ENCODE measurements around the gene TSSC4. TPM values are rescaled to one million over a fixed set of nuclear protein-coding genes. Genes with fewer than 3 reads are reported as not detected.

Gene TSSC4
- total and polyA plus RNA-seq, 8 donors: 20.1 to 47.6 (median 29.0) TPM

DNA sequence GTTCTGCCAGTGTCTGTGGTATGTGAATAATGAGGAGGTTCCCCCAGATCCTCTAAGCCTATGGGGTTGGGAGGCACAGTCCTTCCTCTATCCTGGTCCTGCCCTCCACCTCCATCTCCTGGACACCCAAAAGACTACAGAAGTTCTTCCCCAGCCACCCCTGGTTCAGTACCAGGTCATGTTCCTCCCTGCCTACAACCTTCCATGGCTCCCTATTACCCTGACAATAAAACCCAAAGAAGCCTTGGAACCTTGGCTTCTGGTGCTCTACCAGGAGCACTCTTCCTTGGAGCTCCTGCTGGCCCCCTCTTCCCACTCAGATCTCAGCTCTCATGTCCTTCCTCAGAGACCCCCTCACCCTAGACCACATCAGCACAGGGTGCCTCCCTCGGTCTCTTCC lies 30.8 kb downstream of the TSSC4 start:
- intact Hi-C loops (cut with DNase I): no loop called here
- Histone ChIP-seq H3K36me3 (no peaks in the 10 kb centered on the region), H3K4me3 (no peak overlapping the region), H3K27me3 (no peaks in the 10 kb centered on the region), H3K9me3 (no peaks in the 10 kb centered on the region), H3K27ac (no peak overlapping the region), H3K4me1 (no peaks in the 10 kb centered on the region)
- TF ChIP-seq, protein P1, sequence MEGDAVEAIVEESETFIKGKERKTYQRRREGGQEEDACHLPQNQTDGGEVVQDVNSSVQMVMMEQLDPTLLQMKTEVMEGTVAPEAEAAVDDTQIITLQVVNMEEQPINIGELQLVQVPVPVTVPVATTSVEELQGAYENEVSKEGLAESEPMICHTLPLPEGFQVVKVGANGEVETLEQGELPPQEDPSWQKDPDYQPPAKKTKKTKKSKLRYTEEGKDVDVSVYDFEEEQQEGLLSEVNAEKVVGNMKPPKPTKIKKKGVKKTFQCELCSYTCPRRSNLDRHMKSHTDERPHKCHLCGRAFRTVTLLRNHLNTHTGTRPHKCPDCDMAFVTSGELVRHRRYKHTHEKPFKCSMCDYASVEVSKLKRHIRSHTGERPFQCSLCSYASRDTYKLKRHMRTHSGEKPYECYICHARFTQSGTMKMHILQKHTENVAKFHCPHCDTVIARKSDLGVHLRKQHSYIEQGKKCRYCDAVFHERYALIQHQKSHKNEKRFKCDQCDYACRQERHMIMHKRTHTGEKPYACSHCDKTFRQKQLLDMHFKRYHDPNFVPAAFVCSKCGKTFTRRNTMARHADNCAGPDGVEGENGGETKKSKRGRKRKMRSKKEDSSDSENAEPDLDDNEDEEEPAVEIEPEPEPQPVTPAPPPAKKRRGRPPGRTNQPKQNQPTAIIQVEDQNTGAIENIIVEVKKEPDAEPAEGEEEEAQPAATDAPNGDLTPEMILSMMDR (IDR thresholded peaks at IDR 0.05): no peak
- ATAC-seq (no peak), DNase-seq (no peak)

GRCh38 chr11:2432171-2432621 lies 31.6 kb downstream of the TSSC4 start:
- intact Hi-C loops (cut with DNase I): no loop called here
- Histone ChIP-seq H3K4me1 (no peaks in the 10 kb centered on the region), H3K9me3 (no peaks in the 10 kb centered on the region), H3K27ac (no peak overlapping the region), H3K27me3 (peaks cover 0 to 1% of the 10 kb centered on the region in 2 donors), H3K36me3 (no peaks in the 10 kb centered on the region), H3K4me3 (no peak overlapping the region)
- peak in 2 of 4 donors; percentile 29 to 68 for DNase-seq
- no peak for ATAC-seq
- TF ChIP-seq, protein P1 (IDR thresholded peaks at IDR 0.05): no peak

GRCh38 chr11:2432628-2433071 lies 32.1 kb downstream of the TSSC4 start:
- Histone ChIP-seq H3K27me3 (peaks cover 0 to 6% of the 10 kb centered on the region in 2 donors), H3K9me3 (no peaks in the 10 kb centered on the region), H3K27ac (no peak overlapping the region), H3K4me3 (no peak overlapping the region), H3K36me3 (no peaks in the 10 kb centered on the region), H3K4me1 (no peaks in the 10 kb centered on the region)
- peak in 1 of 4 donors; percentile 59 for DNase-seq
- ATAC-seq: no peak
- intact Hi-C loops (cut with DNase I): no loop called here
- TF ChIP-seq, protein P1 (IDR thresholded peaks at IDR 0.05): no peak

DNA sequence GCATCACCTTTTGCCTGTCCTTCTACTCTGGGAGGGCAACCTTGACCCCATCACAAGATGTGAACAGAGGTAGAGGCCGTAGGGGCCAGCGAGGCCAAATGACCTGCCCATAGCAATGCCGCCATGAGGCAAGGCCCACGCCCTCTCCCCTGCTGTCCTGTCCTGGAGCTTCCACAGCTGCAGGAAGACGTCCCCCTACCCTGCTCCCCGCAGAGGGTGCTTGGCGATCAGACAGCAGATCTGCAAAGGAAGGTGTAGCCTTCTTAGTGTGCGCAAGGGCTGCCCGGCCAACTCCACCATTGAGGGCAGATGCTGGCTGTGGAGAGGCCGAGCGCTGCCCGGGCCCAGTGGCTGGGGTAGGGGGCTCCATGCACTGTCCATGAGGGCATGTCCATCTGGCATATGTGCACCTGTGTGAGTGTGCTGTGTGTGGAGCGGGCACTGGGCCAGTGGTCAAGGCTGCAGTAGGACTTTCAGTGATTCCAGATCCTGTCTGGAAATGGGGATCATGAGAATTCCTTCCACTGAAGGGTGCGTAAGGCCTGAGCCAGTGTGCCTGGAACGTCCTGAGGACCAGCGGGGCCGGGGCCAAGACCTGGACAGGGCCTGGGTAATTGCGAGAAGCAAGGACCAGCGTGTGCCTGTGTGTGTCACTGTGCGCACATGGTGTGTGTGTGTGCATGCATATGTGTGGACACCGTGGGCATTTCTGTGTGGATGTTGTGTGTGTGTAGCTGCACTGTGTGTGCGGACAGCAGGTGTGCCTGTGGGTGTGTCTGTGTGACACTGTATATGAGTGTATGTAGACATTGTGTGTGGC lies 32.8 kb downstream of the TSSC4 start:
- H3K4me3 ChIP-seq: no peak overlapping the region
- ATAC-seq (no peak), DNase-seq (peak in 2 of 4 donors; percentile 22 to 63)
- no peaks in the 10 kb centered on the region for H3K4me1 ChIP-seq
- TF ChIP-seq, protein P1 (IDR thresholded peaks at IDR 0.05): no peak
- peaks cover 0 to 6% of the 10 kb centered on the region in 2 donors for H3K27me3 ChIP-seq
- no peak overlapping the region for H3K27ac ChIP-seq
- intact Hi-C loops (cut with DNase I): no loop called here
- H3K9me3 ChIP-seq: no peaks in the 10 kb centered on the region
- H3K36me3 ChIP-seq: no peaks in the 10 kb centered on the region

DNA sequence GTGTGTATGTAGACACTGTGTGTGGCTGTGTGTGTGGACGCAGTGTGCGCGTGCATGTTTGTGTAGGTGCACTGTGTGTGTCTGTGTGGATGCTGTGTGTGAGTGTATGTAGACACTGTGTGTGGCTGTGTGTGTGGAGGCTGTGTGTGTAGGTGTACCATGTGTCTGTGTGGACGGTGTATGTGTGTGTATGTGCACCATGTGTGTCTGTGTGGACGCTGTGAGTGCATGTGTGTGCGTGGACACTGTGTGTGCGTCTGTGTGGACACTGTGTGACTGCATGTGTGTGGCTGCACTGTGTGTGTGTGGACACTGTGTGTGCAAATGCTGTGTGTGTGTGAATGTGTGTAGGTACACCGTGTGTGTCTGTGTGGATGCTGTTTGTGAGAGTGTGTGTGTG lies 33.5 kb downstream of the TSSC4 start:
- Histone ChIP-seq H3K9me3 (no peaks in the 10 kb centered on the region), H3K4me3 (no peak overlapping the region), H3K4me1 (no peaks in the 10 kb centered on the region), H3K36me3 (no peaks in the 10 kb centered on the region), H3K27ac (no peak overlapping the region), H3K27me3 (peaks cover 0 to 6% of the 10 kb centered on the region in 2 donors)
- DNase-seq (peak in 2 of 4 donors; percentile 11 to 40), ATAC-seq (no peak)
- intact Hi-C loops (cut with DNase I): no loop called here
- TF ChIP-seq, protein P1 (IDR thresholded peaks at IDR 0.05): no peak

Measured in left lung (tissue), 10 donors.